Trophoblast cell (in vitro differentiated cells and primary cell): ENCODE measurements around the gene ADO.

Experiments used
- DNase-seq, 2 donors: peaks; one replicate each; pipeline ENCODE4 v3.0.0-alpha.2; 2016
- H2AFZ ChIP-seq: 2 replicates; pipeline ENCODE4 v1.6.1; 2013; ENCODE audit warnings: low read length, moderate library complexity, mild to moderate bottlenecking; ENCODE audit not compliant: insufficient read depth, poor library complexity
- H2AK5ac ChIP-seq: 2 replicates; pipeline ENCODE4 v1.6.1; 2013; ENCODE audit warnings: mild to moderate bottlenecking, low read length
- H2BK120ac ChIP-seq: 2 replicates; pipeline ENCODE4 v1.6.1; 2013; ENCODE audit warnings: low read length, mild to moderate bottlenecking, moderate library complexity; ENCODE audit not compliant: insufficient read depth, poor library complexity
- H2BK12ac ChIP-seq: 2 replicates; pipeline ENCODE4 v1.6.1; 2013; ENCODE audit warnings: mild to moderate bottlenecking, low read length, moderate library complexity
- H2BK5ac ChIP-seq: 2 replicates; pipeline ENCODE4 v1.6.1; 2013; ENCODE audit warnings: low read length, low read depth, moderate library complexity, mild to moderate bottlenecking; ENCODE audit not compliant: poor library complexity
- H3K14ac ChIP-seq: 2 replicates; pipeline ENCODE4 v1.6.1; 2013; ENCODE audit warnings: mild to moderate bottlenecking, low read length
- H3K18ac ChIP-seq: 2 replicates; pipeline ENCODE4 v1.6.1; 2013; ENCODE audit warnings: mild to moderate bottlenecking, low read length
- H3K23ac ChIP-seq: 2 replicates; pipeline ENCODE4 v1.6.1; 2013; ENCODE audit warnings: low read length
- H3K27ac ChIP-seq: 2 replicates; pipeline ENCODE4 v1.5.1; 2013; ENCODE audit warnings: low read depth, mild to moderate bottlenecking, inconsistent platforms, low read length, moderate library complexity
- H3K27me3 ChIP-seq: 2 replicates; pipeline ENCODE4 v1.6.1; 2013; ENCODE audit warnings: inconsistent platforms, mild to moderate bottlenecking, low read length, moderate library complexity; ENCODE audit not compliant: insufficient read depth
- H3K36me3 ChIP-seq, 2 experiments: 1 replicate in 1 of 2; 2 replicates in 1 of 2; pipeline ENCODE4 v1.6.1; 2013; ENCODE audit warnings: low read length in 2 of 2, mild to moderate bottlenecking in 2 of 2, moderate library complexity in 1 of 2; ENCODE audit not compliant: insufficient read depth in 2 of 2, control insufficient read depth in 1 of 2
- H3K4ac ChIP-seq: 2 replicates; pipeline ENCODE4 v1.6.1; 2013; ENCODE audit warnings: low read depth, mild to moderate bottlenecking, low read length, moderate library complexity
- H3K4me1 ChIP-seq, 2 experiments: 1 replicate in 1 of 2; 2 replicates in 1 of 2; pipeline ENCODE4 v1.6.1; 2013; ENCODE audit warnings: low read length in 2 of 2, mild to moderate bottlenecking in 2 of 2, moderate library complexity in 1 of 2; ENCODE audit not compliant: insufficient read depth in 2 of 2, control insufficient read depth in 1 of 2
- H3K4me2 ChIP-seq: 2 replicates; pipeline ENCODE4 v1.6.1; 2013; ENCODE audit warnings: inconsistent platforms, mild to moderate bottlenecking, low read length, moderate library complexity
- H3K4me3 ChIP-seq: 2 replicates; pipeline ENCODE4 v1.5.1; 2013; ENCODE audit warnings: mild to moderate bottlenecking, low read depth, low read length, inconsistent platforms
- H3K79me1 ChIP-seq: one replicate; pipeline ENCODE4 v1.6.1; 2013; ENCODE audit warnings: low read length
- H3K79me2 ChIP-seq: 2 replicates; pipeline ENCODE4 v1.6.1; 2013; ENCODE audit warnings: low read length, mild to moderate bottlenecking; ENCODE audit not compliant: control insufficient read depth, insufficient read depth, poor library complexity
- H3K9ac ChIP-seq: 2 replicates; pipeline ENCODE4 v1.6.1; 2013; ENCODE audit warnings: mild to moderate bottlenecking, low read length
- H3K9me3 ChIP-seq: 2 replicates; pipeline ENCODE4 v1.6.1; 2013; ENCODE audit warnings: low read depth, mild to moderate bottlenecking, control low read depth, inconsistent platforms, low read length; ENCODE audit not compliant: insufficient read depth
- H4K12ac ChIP-seq: 2 replicates; pipeline ENCODE4 v1.6.1; 2013; ENCODE audit warnings: low read depth, mild to moderate bottlenecking, low read length, moderate library complexity
- H4K8ac ChIP-seq: 2 replicates; pipeline ENCODE4 v1.6.1; 2013; ENCODE audit warnings: low read depth, mild to moderate bottlenecking, low read length, moderate library complexity
- H4K91ac ChIP-seq: one replicate; pipeline ENCODE4 v1.6.1; 2013; ENCODE audit warnings: low read depth, mild to moderate bottlenecking, low read length, moderate library complexity
- WGBS: extraction: QIAGEN DNeasy Blood & Tissue Kit; methylation state at CpG from one replicate; pipeline ENCODE4 v1.1.7; 2013; ENCODE audit warnings: missing lambda C conversion rate; ENCODE audit not compliant: insufficient read length, insufficient coverage; ENCODE audit errors: extremely low coverage; 5-methylcytosine and 5-hydroxymethylcytosine counted together

Gene ADO

DNA sequence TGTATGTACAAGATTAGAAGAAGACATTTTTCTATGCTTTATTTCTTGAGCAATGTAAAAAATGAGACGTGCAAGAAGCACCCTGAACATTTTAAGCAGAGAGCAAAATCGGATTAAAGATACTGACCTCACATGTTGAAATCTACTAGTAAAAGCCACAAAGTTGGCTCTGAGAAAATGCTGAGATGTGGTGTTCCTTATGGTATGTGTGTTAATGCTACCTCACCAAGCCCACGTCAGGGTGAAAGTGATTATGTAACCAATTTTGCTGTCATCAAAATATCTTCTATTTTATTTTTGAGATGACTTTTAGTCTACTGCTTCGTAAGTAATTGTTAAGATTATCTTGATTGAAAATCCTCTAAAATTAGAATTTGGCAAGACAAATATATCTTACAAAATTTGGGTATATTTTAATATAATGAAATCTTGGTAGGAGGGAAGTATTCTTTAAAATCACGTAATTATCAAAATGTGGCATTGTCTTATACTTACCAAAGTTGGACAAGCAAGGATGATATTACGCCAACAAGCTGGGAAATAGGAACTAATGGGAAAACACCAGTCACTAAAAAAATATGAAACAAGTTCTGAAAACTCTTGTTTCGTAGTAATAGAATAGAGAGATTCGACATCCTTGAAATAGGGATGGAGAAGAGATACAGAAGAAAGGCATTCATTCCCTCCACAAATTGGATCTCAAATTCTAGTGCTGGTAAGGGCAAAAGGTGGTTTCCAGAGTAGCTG, 5.8 kb downstream of the ADO start:
- Histone ChIP-seq H4K91ac (no peak overlapping the region), H3K4me3 (no peak overlapping the region), H3K14ac (no peak overlapping the region), H2AK5ac (no peak overlapping the region), H2AFZ (no peak overlapping the region), H3K4ac (no peak overlapping the region), H3K4me2 (no peak overlapping the region), H2BK12ac (no peak overlapping the region), H2BK5ac (no peak overlapping the region), H3K4me1 (peaks cover 10% of the 10 kb centered on the region in 2 experiments), H3K18ac (no peak overlapping the region), H3K79me1 (peaks cover 5% of the 10 kb centered on the region), H4K8ac (no peak overlapping the region), H3K79me2 (peaks cover 4% of the 10 kb centered on the region), H4K12ac (no peak overlapping the region), H3K9me3 (peaks cover under 1% of the 10 kb centered on the region), H3K9ac (no peak overlapping the region), H3K23ac (no peak overlapping the region), H3K27me3 (peaks cover 23% of the 10 kb centered on the region), H2BK120ac (no peak overlapping the region), H3K36me3 (no peaks in the 10 kb centered on the region), H3K27ac (no peak overlapping the region)
- no CpG with 5 or more reads among the region's 8 CpGs for WGBS
- no peak for DNase-seq

- WGBS: no CpG with 5 or more reads among the region's 10 CpGs
- Histone ChIP-seq H3K4me3 (no peak overlapping the region), H2BK5ac (no peak overlapping the region), H2BK12ac (no peak overlapping the region), H3K9ac (no peak overlapping the region), H3K23ac (no peak overlapping the region), H3K79me2 (no peaks in the 10 kb centered on the region), H3K18ac (no peak overlapping the region), H3K4me1 (peaks cover 12 to 13% of the 10 kb centered on the region in 2 experiments), H3K4ac (no peak overlapping the region), H2AK5ac (no peak overlapping the region), H2BK120ac (no peak overlapping the region), H3K9me3 (no peaks in the 10 kb centered on the region), H2AFZ (no peak overlapping the region), H3K36me3 (no peaks in the 10 kb centered on the region), H3K79me1 (peaks cover under 1% of the 10 kb centered on the region), H4K8ac (no peak overlapping the region), H3K4me2 (no peak overlapping the region), H4K91ac (no peak overlapping the region), H4K12ac (no peak overlapping the region), H3K27ac (no peak overlapping the region), H3K27me3 (peaks cover 31% of the 10 kb centered on the region), H3K14ac (no peak overlapping the region)
- no peak for DNase-seq
Measured at GRCh38 chr10:62811159-62811875, 6.8 kb downstream of the ADO start.

GRCh38 chr10:62812672-62813439, 8.3 kb downstream of the ADO start:
- H3K79me1 ChIP-seq: peaks cover 1% of the 10 kb centered on the region
- H2BK12ac ChIP-seq: no peak overlapping the region
- no peak overlapping the region for H3K4me2 ChIP-seq
- H3K4ac ChIP-seq: no peak overlapping the region
- H2BK120ac ChIP-seq: no peak overlapping the region
- peaks cover 33% of the 10 kb centered on the region for H3K27me3 ChIP-seq
- H3K4me1 ChIP-seq: peaks cover 17 to 19% of the 10 kb centered on the region in 2 experiments
- no peak overlapping the region for H3K4me3 ChIP-seq
- H4K12ac ChIP-seq: no peak overlapping the region
- no CpG with 5 or more reads among the region's 13 CpGs for WGBS
- H3K27ac ChIP-seq: no peak overlapping the region
- no peaks in the 10 kb centered on the region for H3K36me3 ChIP-seq
- no peak overlapping the region for H2AFZ ChIP-seq
- H2BK5ac ChIP-seq: no peak overlapping the region
- no peak overlapping the region for H4K8ac ChIP-seq
- H3K79me2 ChIP-seq: no peaks in the 10 kb centered on the region
- DNase-seq: no peak
- no peaks in the 10 kb centered on the region for H3K9me3 ChIP-seq
- H3K23ac ChIP-seq: no peak overlapping the region
- no peak overlapping the region for H3K18ac ChIP-seq
- H3K9ac ChIP-seq: no peak overlapping the region
- H4K91ac ChIP-seq: no peak overlapping the region
- H3K14ac ChIP-seq: no peak overlapping the region
- no peak overlapping the region for H2AK5ac ChIP-seq

- no peak overlapping the region for H3K14ac ChIP-seq
- H3K4me3 ChIP-seq: no peak overlapping the region
- no peak overlapping the region for H4K12ac ChIP-seq
- no peak overlapping the region for H2BK12ac ChIP-seq
- no peak overlapping the region for H3K18ac ChIP-seq
- no peak overlapping the region for H2AK5ac ChIP-seq
- H4K8ac ChIP-seq: no peak overlapping the region
- no peak overlapping the region for H3K4ac ChIP-seq
- peaks cover 18 to 23% of the 10 kb centered on the region in 2 experiments for H3K4me1 ChIP-seq
- H2BK120ac ChIP-seq: no peak overlapping the region
- no CpG with 5 or more reads among the region's 27 CpGs for WGBS
- H4K91ac ChIP-seq: no peak overlapping the region
- no peak overlapping the region for H3K9ac ChIP-seq
- H2AFZ ChIP-seq: no peak overlapping the region
- H3K79me1 ChIP-seq: peaks cover 1% of the 10 kb centered on the region
- H3K27ac ChIP-seq: no peak overlapping the region
- H2BK5ac ChIP-seq: no peak overlapping the region
- no peaks in the 10 kb centered on the region for H3K36me3 ChIP-seq
- H3K9me3 ChIP-seq: peaks cover 1% of the 10 kb centered on the region
- DNase-seq: no peak
- no peak overlapping the region for H3K4me2 ChIP-seq
- no peak overlapping the region for H3K23ac ChIP-seq
- no peaks in the 10 kb centered on the region for H3K79me2 ChIP-seq
- peaks cover 37% of the 10 kb centered on the region for H3K27me3 ChIP-seq
Measured at GRCh38 chr10:62813453-62813852, 8.9 kb downstream of the ADO start.
